H9 (cell line): ENCODE results near the gene METRNL. TPM values are rescaled to one million over a fixed set of nuclear protein-coding genes. Genes with fewer than 3 reads are reported as not detected.

Experiments used
- DNase-seq: peaks from one replicate; pipeline ENCODE4 v3.0.0-alpha.2; 2017
- H2AFZ ChIP-seq: one replicate; pipeline ENCODE4 v1.6.1; 2013; ENCODE audit warnings: mild to moderate bottlenecking, low read length, control low read depth, moderate library complexity
- H2AK5ac ChIP-seq: 2 replicates; pipeline ENCODE4 v1.6.1; 2013; ENCODE audit warnings: low read length, control low read depth, mixed read lengths; ENCODE audit not compliant: insufficient read length
- H2BK120ac ChIP-seq: one replicate; pipeline ENCODE4 v1.6.1; 2013; ENCODE audit warnings: low read depth, mild to moderate bottlenecking, low read length, control low read depth, inconsistent platforms; ENCODE audit not compliant: poor library complexity, severe bottlenecking
- H2BK12ac ChIP-seq: 2 replicates; pipeline ENCODE4 v1.6.1; 2013; ENCODE audit warnings: low read length, control low read depth, mixed read lengths, low read depth; ENCODE audit not compliant: insufficient read length
- H2BK15ac ChIP-seq: 2 replicates; pipeline ENCODE4 v1.6.1; 2013; ENCODE audit warnings: low read depth, low read length, control low read depth
- H2BK20ac ChIP-seq: one replicate; pipeline ENCODE4 v1.6.1; 2013; ENCODE audit warnings: low read depth, mild to moderate bottlenecking, low read length, control low read depth, inconsistent platforms; ENCODE audit not compliant: poor library complexity, severe bottlenecking
- H2BK5ac ChIP-seq: 2 replicates; pipeline ENCODE4 v1.6.1; 2013; ENCODE audit warnings: low read length, control low read depth, mixed read lengths; ENCODE audit not compliant: insufficient read length
- H3K14ac ChIP-seq: 2 replicates; pipeline ENCODE4 v1.6.1; 2013; ENCODE audit warnings: low read length, control low read depth; ENCODE audit not compliant: insufficient read depth
- H3K18ac ChIP-seq: 2 replicates; pipeline ENCODE4 v1.6.1; 2013; ENCODE audit warnings: low read depth, mild to moderate bottlenecking, mixed read lengths, low read length, control low read depth; ENCODE audit not compliant: insufficient read length
- H3K23ac ChIP-seq: 2 replicates; pipeline ENCODE4 v1.6.1; 2013; ENCODE audit warnings: low read length, control low read depth, mixed read lengths, low read depth; ENCODE audit not compliant: insufficient read length
- H3K23me2 ChIP-seq: 2 replicates; pipeline ENCODE4 v1.6.1; 2013; ENCODE audit warnings: low read depth, mild to moderate bottlenecking, mixed read lengths, low read length, control low read depth; ENCODE audit not compliant: insufficient read length, poor library complexity, severe bottlenecking
- H3K27ac ChIP-seq: 2 replicates; pipeline ENCODE4 v1.5.1; 2013; ENCODE audit warnings: low read length, control low read depth, mixed read lengths, low read depth; ENCODE audit not compliant: insufficient read length
- H3K27me3 ChIP-seq: 2 replicates; pipeline ENCODE4 v1.6.1; 2013; ENCODE audit warnings: low read length, control low read depth, inconsistent platforms; ENCODE audit not compliant: insufficient read depth
- H3K4ac ChIP-seq: 2 replicates; pipeline ENCODE4 v1.6.1; 2013; ENCODE audit warnings: low read depth, mild to moderate bottlenecking, control low read depth, inconsistent platforms, low read length, moderate library complexity
- H3K4me1 ChIP-seq: 2 replicates; pipeline ENCODE4 v1.6.1; 2013; ENCODE audit warnings: low read length, control low read depth, inconsistent platforms; ENCODE audit not compliant: insufficient read depth
- H3K4me2 ChIP-seq: 2 replicates; pipeline ENCODE4 v1.6.1; 2013; ENCODE audit warnings: low read length, control low read depth, mixed read lengths; ENCODE audit not compliant: insufficient read length, insufficient read depth
- H3K56ac ChIP-seq: 2 replicates; pipeline ENCODE4 v1.6.1; 2013; ENCODE audit warnings: low read depth, mild to moderate bottlenecking, mixed read lengths, low read length, control low read depth; ENCODE audit not compliant: insufficient read length
- H3K79me1 ChIP-seq: 2 replicates; pipeline ENCODE4 v1.6.1; 2013; ENCODE audit warnings: low read depth, mild to moderate bottlenecking, moderate library complexity, low read length, control low read depth, inconsistent platforms; ENCODE audit not compliant: insufficient read depth, poor library complexity, severe bottlenecking
- H3K79me2 ChIP-seq: 2 replicates; pipeline ENCODE4 v1.6.1; 2013; ENCODE audit warnings: low read length, control low read depth, inconsistent platforms; ENCODE audit not compliant: insufficient read depth
- H3K9ac ChIP-seq: 2 replicates; pipeline ENCODE4 v1.6.1; 2013; ENCODE audit warnings: low read length, control low read depth, mixed read lengths; ENCODE audit not compliant: insufficient read length; ENCODE audit errors: extremely low read depth
- H3K9me3 ChIP-seq: one replicate; pipeline ENCODE4 v1.6.1; 2013; ENCODE audit warnings: low read depth, low read length, inconsistent platforms; ENCODE audit not compliant: control insufficient read depth
- H3T11ph ChIP-seq: one replicate; pipeline ENCODE4 v1.6.1; 2013; ENCODE audit warnings: mild to moderate bottlenecking, low read length, control low read depth, inconsistent platforms
- H4K20me1 ChIP-seq: one replicate; pipeline ENCODE4 v1.6.1; 2013; ENCODE audit not compliant: control insufficient read depth, insufficient read length, insufficient read depth
- H4K5ac ChIP-seq: 2 replicates; pipeline ENCODE4 v1.6.1; 2013; ENCODE audit warnings: low read depth, mild to moderate bottlenecking, mixed read lengths, low read length, control low read depth; ENCODE audit not compliant: insufficient read length
- H4K8ac ChIP-seq: replicated peaks from 2 replicates; pipeline ENCODE4 v1.6.1; 2013; ENCODE audit warnings: low read length, control low read depth, mixed read lengths, low read depth; ENCODE audit not compliant: insufficient read length
- H4K91ac ChIP-seq: 2 replicates; pipeline ENCODE4 v1.6.1; 2013; ENCODE audit warnings: low read depth, mild to moderate bottlenecking, moderate library complexity, mixed read lengths, low read length, control low read depth; ENCODE audit not compliant: insufficient read length
- H3K27ac Mint-ChIP-seq, 3 experiments: 2 replicates in 2 of 3; 3 replicates in 1 of 3; pipeline ENCODE4 v1.8.0; 2020 to 2021; ENCODE audit warnings: mixed read lengths in 3 of 3, mild to moderate bottlenecking in 1 of 3, moderate library complexity in 1 of 3
- H3K27me3 Mint-ChIP-seq: 2 replicates; pipeline ENCODE4 v1.8.0; 2021; ENCODE audit warnings: low read depth, mild to moderate bottlenecking, moderate library complexity, mixed read lengths
- H3K36me3 Mint-ChIP-seq, 3 experiments: 2 replicates in 2 of 3; 3 replicates in 1 of 3; pipeline ENCODE4 v1.8.0; 2020 to 2021; ENCODE audit warnings: low read depth in 3 of 3, mixed read lengths in 3 of 3; ENCODE audit not compliant: insufficient read depth in 1 of 3
- H3K4me1 Mint-ChIP-seq, 2 experiments: 2 replicates each; pipeline ENCODE4 v1.8.0; 2020; ENCODE audit warnings: mixed read lengths in 2 of 2
- H3K4me3 Mint-ChIP-seq, 2 experiments: 2 replicates in 1 of 2; 3 replicates in 1 of 2; pipeline ENCODE4 v1.8.0; 2020 to 2021; ENCODE audit warnings: mild to moderate bottlenecking in 2 of 2, mixed read lengths in 2 of 2, moderate library complexity in 1 of 2
- H3K9me3 Mint-ChIP-seq, 2 experiments: 2 replicates in 1 of 2; 3 replicates in 1 of 2; pipeline ENCODE4 v1.8.0; 2020; ENCODE audit warnings: mild to moderate bottlenecking in 2 of 2, mixed read lengths in 2 of 2, moderate library complexity in 1 of 2
- WGBS: extraction: QIAGEN DNeasy Blood & Tissue Kit; methylation state at CpG from one replicate; pipeline ENCODE4 v1.1.7; 2013; ENCODE audit warnings: missing lambda C conversion rate, low lambda C conversion rate, mixed read lengths; ENCODE audit not compliant: insufficient read length; ENCODE audit errors: extremely low coverage; 5-methylcytosine and 5-hydroxymethylcytosine counted together
- total RNA-seq: library from RNA; stranded (reverse); gene quantifications from 2 replicates; pipeline ENCODE4 v1.2.1, GENCODE V29; 2021
- TF ChIP-seq, protein P1 (sequence below): fragments of 200-600 bp; sonication (generic); conservative IDR thresholded peaks from 3 replicates; pipeline ENCODE4 v1.8.0; 2021; ENCODE audit warnings: antibody characterized with exemption, mild to moderate bottlenecking

The METRNL gene
- total RNA-seq, 1 experiment from 2014 or later = 21.4 TPM

DNA sequence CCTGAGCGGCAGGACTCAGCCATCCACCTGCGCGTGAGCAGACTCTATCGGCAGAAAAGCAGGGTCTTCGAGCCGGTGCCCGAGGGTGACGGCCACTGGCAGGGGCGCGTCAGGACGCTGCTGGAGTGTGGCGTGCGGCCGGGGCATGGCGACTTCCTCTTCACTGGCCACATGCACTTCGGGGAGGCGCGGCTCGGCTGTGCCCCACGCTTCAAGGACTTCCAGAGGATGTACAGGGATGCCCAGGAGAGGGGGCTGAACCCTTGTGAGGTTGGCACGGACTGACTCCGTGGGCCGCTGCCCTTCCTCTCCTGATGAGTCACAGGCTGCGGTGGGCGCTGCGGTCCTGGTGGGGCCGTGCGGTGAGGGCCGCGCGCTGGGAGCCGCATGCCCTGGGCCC, 14.9 kb downstream of the METRNL start:
- Histone ChIP-seq H3K27me3 (no peaks in the 10 kb centered on the region), H4K20me1 (no peaks in the 10 kb centered on the region), H2BK5ac (no peak overlapping the region), H4K91ac (no peak overlapping the region), H2BK20ac (no peak overlapping the region), H3K4me1 (no peaks in the 10 kb centered on the region; the same call in 1 of the 2 replicates), H3K9ac (no peak overlapping the region), H2BK12ac (no peak overlapping the region), H3K23ac (no peak overlapping the region), H3K14ac (no peak overlapping the region), H3K23me2 (no peaks in the 10 kb centered on the region), H3K56ac (no peak overlapping the region), H4K8ac (no peak overlapping the region), H3K79me2 (no peaks in the 10 kb centered on the region; the same call in 1 of the 2 replicates), H2BK15ac (no peak overlapping the region), H3K4me2 (no peak overlapping the region), H3K18ac (no peak overlapping the region), H3K79me1 (no peaks in the 10 kb centered on the region), H2AK5ac (no peak overlapping the region), H2AFZ (no peak overlapping the region), H3K4ac (no peak overlapping the region), H4K5ac (no peak overlapping the region), H2BK120ac (no peak overlapping the region), H3K27ac (no peak overlapping the region), H3T11ph (no peak overlapping the region), H3K9me3 (no peaks in the 10 kb centered on the region)
- DNase-seq = no peak
- TF ChIP-seq, protein P1, sequence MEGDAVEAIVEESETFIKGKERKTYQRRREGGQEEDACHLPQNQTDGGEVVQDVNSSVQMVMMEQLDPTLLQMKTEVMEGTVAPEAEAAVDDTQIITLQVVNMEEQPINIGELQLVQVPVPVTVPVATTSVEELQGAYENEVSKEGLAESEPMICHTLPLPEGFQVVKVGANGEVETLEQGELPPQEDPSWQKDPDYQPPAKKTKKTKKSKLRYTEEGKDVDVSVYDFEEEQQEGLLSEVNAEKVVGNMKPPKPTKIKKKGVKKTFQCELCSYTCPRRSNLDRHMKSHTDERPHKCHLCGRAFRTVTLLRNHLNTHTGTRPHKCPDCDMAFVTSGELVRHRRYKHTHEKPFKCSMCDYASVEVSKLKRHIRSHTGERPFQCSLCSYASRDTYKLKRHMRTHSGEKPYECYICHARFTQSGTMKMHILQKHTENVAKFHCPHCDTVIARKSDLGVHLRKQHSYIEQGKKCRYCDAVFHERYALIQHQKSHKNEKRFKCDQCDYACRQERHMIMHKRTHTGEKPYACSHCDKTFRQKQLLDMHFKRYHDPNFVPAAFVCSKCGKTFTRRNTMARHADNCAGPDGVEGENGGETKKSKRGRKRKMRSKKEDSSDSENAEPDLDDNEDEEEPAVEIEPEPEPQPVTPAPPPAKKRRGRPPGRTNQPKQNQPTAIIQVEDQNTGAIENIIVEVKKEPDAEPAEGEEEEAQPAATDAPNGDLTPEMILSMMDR = no peak
- Mint-ChIP-seq H3K27ac (no peak overlapping the region; a peak in 1 of 7 replicates), H3K36me3 (peaks cover 14 to 25% (median 21%) of the 10 kb centered on the region in 3 experiments), H3K27me3 (no peaks in the 10 kb centered on the region), H3K4me1 (peaks cover 4 to 16% of the 10 kb centered on the region in 2 experiments; a peak in 3 of 4 replicates), H3K9me3 (no peaks in the 10 kb centered on the region), H3K4me3 (no peak overlapping the region)
- WGBS = no CpG with 5 or more reads among the region's 32 CpGs
